ENCODE results near the gene NRCAM.

The NRCAM gene

GRCh38 chr7:108454674-108455550 is 1.3 kb downstream of the NRCAM start (continued):
- TF ChIP-seq ZNF221 (tag by site-specific recombination; IDR thresholded peaks at IDR 0.05; ENCODE audit: borderline replicate concordance) (no peak), ZNF704 (tag by site-specific recombination; IDR thresholded peaks at IDR 0.05) (no peak), MYNN (tag by site-specific recombination; IDR thresholded peaks at IDR 0.05; ENCODE audit: borderline replicate concordance) (no peak), ZBTB26 (tag by site-specific recombination; optimal IDR thresholded peaks at IDR 0.05) (peak; percentile 90), ZNF664 (tag by site-specific recombination; IDR thresholded peaks at IDR 0.05) (no peak), ZSCAN18 (tag by site-specific recombination; IDR thresholded peaks at IDR 0.05) (no peak), ZSCAN4 (tag by site-specific recombination; IDR thresholded peaks at IDR 0.05) (no peak), PATZ1 (tag by site-specific recombination; IDR thresholded peaks at IDR 0.05) (peak; percentile 86), ZSCAN5A (tag by site-specific recombination; IDR thresholded peaks at IDR 0.05) (no peak), EGR2 (tag by site-specific recombination; IDR thresholded peaks at IDR 0.05; ENCODE audit: low read depth) (peak; percentile 57), ZNF645 (tag by site-specific recombination; IDR thresholded peaks at IDR 0.05) (no peak), IKZF3 (tag by site-specific recombination; IDR thresholded peaks at IDR 0.05) (peak; percentile 51), ZNF670 (tag by site-specific recombination; IDR thresholded peaks at IDR 0.05; ENCODE audit: low read depth) (no peak), ZNF18 (tag by site-specific recombination; IDR thresholded peaks at IDR 0.05) (no peak), ZNF223 (tag by site-specific recombination; IDR thresholded peaks at IDR 0.05) (no peak), ZNF37A (tag by site-specific recombination; IDR thresholded peaks at IDR 0.05) (no peak), YY1 (tag by site-specific recombination; IDR thresholded peaks at IDR 0.05) (0 out of 2 replicates have a peak, but pooled peaks have one; percentile 44), ZNF791 (tag by site-specific recombination; IDR thresholded peaks at IDR 0.05) (no peak), ZBTB6 (tag by site-specific recombination; IDR thresholded peaks at IDR 0.05) (peak; percentile 92), ZNF155 (tag by site-specific recombination; IDR thresholded peaks at IDR 0.05) (no peak), OSR2 (tag by site-specific recombination; IDR thresholded peaks at IDR 0.05) (no peak), ZNF843 (tag by site-specific recombination; IDR thresholded peaks at IDR 0.05) (no peak), ZNF239 (tag by site-specific recombination; IDR thresholded peaks at IDR 0.05) (no peak), ZNF214 (tag by site-specific recombination; IDR thresholded peaks at IDR 0.05; ENCODE audit: borderline replicate concordance) (no peak), BCL11A (tag by site-specific recombination; IDR thresholded peaks at IDR 0.05; ENCODE audit: low read depth) (no peak), ZNF266 (tag by site-specific recombination; IDR thresholded peaks at IDR 0.05; ENCODE audit: low read depth) (no peak)
